ENCODE data around the gene AK4.

Gene AK4

DNA sequence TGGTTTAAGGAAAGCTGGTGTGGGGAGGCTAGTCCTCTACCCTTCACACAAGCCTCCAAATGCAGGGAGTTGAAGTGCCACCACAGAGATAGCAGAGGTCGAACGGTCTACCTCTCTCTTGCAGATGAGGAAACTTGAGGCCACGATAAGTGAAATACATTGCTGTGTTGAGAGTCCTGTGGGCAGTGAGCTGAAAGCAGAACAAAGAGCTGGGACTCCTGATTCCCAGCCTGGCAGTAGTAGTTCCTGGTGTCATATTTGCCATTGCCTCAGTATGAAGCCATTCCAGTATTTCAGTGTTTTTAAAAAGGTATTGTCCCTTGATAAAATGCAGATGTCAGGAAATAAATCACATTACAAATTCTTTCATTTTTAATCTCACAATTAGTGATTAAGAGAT lies 28.6 kb downstream of the AK4 start:
- Histone ChIP-seq H3K4me3 (ENCODE audit: low read depth, low read length) (no peak overlapping the region), H3K9ac (no peak overlapping the region), H3K9me3 (ENCODE audit: control insufficient read depth, low read length) (no peaks in the 10 kb centered on the region), H3K79me2 (no peaks in the 10 kb centered on the region), H3K27me3 (ENCODE audit: control insufficient read depth, insufficient read depth, low read length) (no peaks in the 10 kb centered on the region), H3K36me3 (ENCODE audit: control insufficient read depth, insufficient read depth, low read length) (no peaks in the 10 kb centered on the region), H2AFZ (no peak overlapping the region), H3K4me2 (ENCODE audit: low read length) (no peak overlapping the region), H3K4me1 (no peaks in the 10 kb centered on the region), H3K27ac (no peak overlapping the region)
- TF ChIP-seq CTCF (IDR thresholded peaks at IDR 0.05) = no peak

DNA sequence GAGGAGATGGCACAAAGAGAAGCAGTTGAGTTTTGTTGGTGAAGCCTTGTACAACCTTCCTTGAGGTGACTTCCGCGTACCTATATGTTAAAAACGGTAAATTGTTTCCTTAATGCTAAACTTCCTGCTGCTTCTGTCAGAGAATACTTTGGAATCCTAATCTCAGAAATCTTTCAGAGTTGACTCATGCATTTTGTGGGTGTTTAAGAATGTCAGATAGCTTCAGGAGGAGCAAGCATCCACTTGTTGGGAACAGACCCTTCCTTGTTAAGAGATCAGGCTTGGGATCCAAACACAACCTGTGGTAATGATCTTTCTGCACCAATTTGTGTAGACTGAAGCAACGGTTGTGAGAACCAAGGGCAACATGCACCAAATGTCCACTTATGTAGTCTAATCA lies 29.5 kb downstream of the AK4 start:
- no peaks in the 10 kb centered on the region for H3K79me2 ChIP-seq
- TF ChIP-seq CTCF (IDR thresholded peaks at IDR 0.05) = no peak
- no peaks in the 10 kb centered on the region for H3K9me3 ChIP-seq (ENCODE audit: control insufficient read depth, low read length)
- no peak overlapping the region for H3K4me3 ChIP-seq (ENCODE audit: low read depth, low read length)
- no peak overlapping the region for H3K27ac ChIP-seq
- H3K9ac ChIP-seq = no peak overlapping the region
- no peaks in the 10 kb centered on the region for H3K4me1 ChIP-seq
- no peaks in the 10 kb centered on the region for H3K27me3 ChIP-seq (ENCODE audit: control insufficient read depth, insufficient read depth, low read length)
- no peak overlapping the region for H2AFZ ChIP-seq
- no peak overlapping the region for H3K4me2 ChIP-seq (ENCODE audit: low read length)
- H3K36me3 ChIP-seq (ENCODE audit: control insufficient read depth, insufficient read depth, low read length) = no peaks in the 10 kb centered on the region

- no peak for TF ChIP-seq CTCF (IDR thresholded peaks at IDR 0.05)
- H2AFZ ChIP-seq = no peak overlapping the region
- H3K27me3 ChIP-seq (ENCODE audit: control insufficient read depth, insufficient read depth, low read length) = no peaks in the 10 kb centered on the region
- no peaks in the 10 kb centered on the region for H3K9me3 ChIP-seq (ENCODE audit: control insufficient read depth, low read length)
- no peak overlapping the region for H3K4me3 ChIP-seq (ENCODE audit: low read depth, low read length)
- no peak overlapping the region for H3K4me2 ChIP-seq (ENCODE audit: low read length)
- H3K4me1 ChIP-seq = no peaks in the 10 kb centered on the region
- H3K27ac ChIP-seq = no peak overlapping the region
- H3K36me3 ChIP-seq (ENCODE audit: control insufficient read depth, insufficient read depth, low read length) = no peaks in the 10 kb centered on the region
- no peak overlapping the region for H3K9ac ChIP-seq
- H3K79me2 ChIP-seq = no peaks in the 10 kb centered on the region
Observed at GRCh38 chr1:65178235-65178634, 30.2 kb downstream of the AK4 start.

GRCh38 chr1:65179148-65179547 lies 31.1 kb downstream of the AK4 start:
- no peak overlapping the region for H3K9ac ChIP-seq
- no peaks in the 10 kb centered on the region for H3K27me3 ChIP-seq (ENCODE audit: control insufficient read depth, insufficient read depth, low read length)
- H3K4me3 ChIP-seq (ENCODE audit: low read depth, low read length) = no peak overlapping the region
- no peaks in the 10 kb centered on the region for H3K36me3 ChIP-seq (ENCODE audit: control insufficient read depth, insufficient read depth, low read length)
- H3K9me3 ChIP-seq (ENCODE audit: control insufficient read depth, low read length) = no peaks in the 10 kb centered on the region
- no peaks in the 10 kb centered on the region for H3K4me1 ChIP-seq
- TF ChIP-seq CTCF (IDR thresholded peaks at IDR 0.05) = no peak
- no peak overlapping the region for H2AFZ ChIP-seq
- no peak overlapping the region for H3K4me2 ChIP-seq (ENCODE audit: low read length)
- no peaks in the 10 kb centered on the region for H3K79me2 ChIP-seq
- no peak overlapping the region for H3K27ac ChIP-seq

DNA sequence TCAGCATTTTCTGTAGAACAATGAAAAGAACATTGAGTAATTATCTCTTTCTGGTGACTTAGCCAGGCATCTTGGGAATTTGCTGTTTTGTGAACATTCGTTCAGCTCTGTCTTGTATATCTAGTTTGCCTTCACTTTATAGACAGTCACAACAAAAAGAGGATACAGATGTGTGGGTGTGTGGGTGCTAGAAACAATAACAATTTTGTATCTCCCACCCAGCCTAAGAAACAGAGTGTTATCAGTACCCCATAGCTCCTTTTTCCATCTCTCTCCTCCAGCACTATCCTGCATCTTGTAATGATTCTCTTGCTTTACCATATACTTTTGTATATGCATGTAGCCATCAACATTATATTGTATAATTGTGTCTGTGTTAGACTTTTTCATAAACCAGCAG lies 33.0 kb downstream of the AK4 start:
- Histone ChIP-seq H3K4me1 (no peaks in the 10 kb centered on the region), H3K36me3 (ENCODE audit: control insufficient read depth, insufficient read depth, low read length) (no peaks in the 10 kb centered on the region), H3K4me3 (ENCODE audit: low read depth, low read length) (no peak overlapping the region), H3K9ac (no peak overlapping the region), H3K9me3 (ENCODE audit: control insufficient read depth, low read length) (no peaks in the 10 kb centered on the region), H3K27ac (no peak overlapping the region), H3K27me3 (ENCODE audit: control insufficient read depth, insufficient read depth, low read length) (no peaks in the 10 kb centered on the region), H3K79me2 (no peaks in the 10 kb centered on the region), H3K4me2 (ENCODE audit: low read length) (no peak overlapping the region), H2AFZ (no peak overlapping the region)
- TF ChIP-seq CTCF (IDR thresholded peaks at IDR 0.05) = no peak

Measured in parathyroid adenoma (tissue), 2 donors.